ENCODE data around the gene POFUT1.
"Not testable (repeated sequence)": the region's sequence is repeated elsewhere in the genome, so short reads cannot be mapped to it uniquely, and the experiment has no call there.

The POFUT1 gene

GRCh38 chr20:32190616-32191415, 16.9 kb upstream of the POFUT1 start:
- Mint-ChIP-seq H3K36me3 (ENCODE audit: low read depth) (peaks cover 28% of the 10 kb centered on the region), H3K4me1 (peaks cover 14% of the 10 kb centered on the region), H3K27ac (peak overlapping the region; percentile 50 to 86 (median 56))

GRCh38 chr20:32191422-32191821, 16.3 kb upstream of the POFUT1 start:
- Mint-ChIP-seq H3K27ac (peak overlapping the region; percentile 50 to 86 (median 56)), H3K9me3 (no peaks in the 10 kb centered on the region), H3K36me3 (ENCODE audit: low read depth) (peaks cover 32% of the 10 kb centered on the region), H3K4me1 (peaks cover 14% of the 10 kb centered on the region), H3K27me3 (ENCODE audit: low read depth) (no peaks in the 10 kb centered on the region), H3K4me3 (peak overlapping the region; percentile 85 to 87 (median 86))
- TF ChIP-seq CTCF (IDR thresholded peaks at IDR 0.05; ENCODE audit: unreplicated experiment in 3 of 3), result no peak

More at GRCh38 chr20:32190616-32191415, 16.9 kb upstream of the POFUT1 start:
- Mint-ChIP-seq H3K9me3 (no peaks in the 10 kb centered on the region), H3K27me3 (ENCODE audit: low read depth) (no peaks in the 10 kb centered on the region), H3K4me3 (peak overlapping the region; percentile 85 to 87 (median 86))
- TF ChIP-seq CTCF (IDR thresholded peaks at IDR 0.05; ENCODE audit: unreplicated experiment in 3 of 3), result no peak

GRCh38 chr20:32191873-32192272, 15.8 kb upstream of the POFUT1 start:
- no peaks in the 10 kb centered on the region for H3K9me3 Mint-ChIP-seq
- H3K27ac Mint-ChIP-seq, result peak overlapping the region in 2 of 3 experiments; percentile 33 to 37
- H3K27me3 Mint-ChIP-seq (ENCODE audit: low read depth), result no peaks in the 10 kb centered on the region
- H3K36me3 Mint-ChIP-seq (ENCODE audit: low read depth), result peaks cover 33% of the 10 kb centered on the region
- H3K4me3 Mint-ChIP-seq, result peak overlapping the region in 2 of 3 experiments; percentile 61 to 85
- peaks cover 14% of the 10 kb centered on the region for H3K4me1 Mint-ChIP-seq
- no peak for TF ChIP-seq CTCF (IDR thresholded peaks at IDR 0.05; ENCODE audit: unreplicated experiment in 3 of 3)

GRCh38 chr20:32192698-32193097, 15.0 kb upstream of the POFUT1 start:
- Mint-ChIP-seq H3K36me3 (ENCODE audit: low read depth) (peaks cover 41% of the 10 kb centered on the region), H3K27ac (peak overlapping the region in 1 of 3 experiments; percentile 33), H3K4me3 (peak overlapping the region in 2 of 3 experiments; percentile 26 to 29), H3K27me3 (ENCODE audit: low read depth) (no peaks in the 10 kb centered on the region), H3K4me1 (peaks cover 14% of the 10 kb centered on the region), H3K9me3 (no peaks in the 10 kb centered on the region)
- no peak for TF ChIP-seq CTCF (IDR thresholded peaks at IDR 0.05; ENCODE audit: unreplicated experiment in 3 of 3)

GRCh38 chr20:32193336-32193735, 14.3 kb upstream of the POFUT1 start:
- not testable (repeated sequence) for H3K27me3 Mint-ChIP-seq (ENCODE audit: low read depth); H3K9me3 Mint-ChIP-seq; H3K4me3 Mint-ChIP-seq; H3K27ac Mint-ChIP-seq
- H3K36me3 Mint-ChIP-seq (ENCODE audit: low read depth), result peaks cover 44% of the 10 kb centered on the region
- peaks cover 14% of the 10 kb centered on the region for H3K4me1 Mint-ChIP-seq

- H3K27me3 Mint-ChIP-seq (ENCODE audit: low read depth), result no peaks in the 10 kb centered on the region
- no peak overlapping the region for H3K27ac Mint-ChIP-seq
- no peak overlapping the region for H3K4me3 Mint-ChIP-seq
- no peak for TF ChIP-seq CTCF (IDR thresholded peaks at IDR 0.05; ENCODE audit: unreplicated experiment in 3 of 3)
- H3K36me3 Mint-ChIP-seq (ENCODE audit: low read depth), result peaks cover 48% of the 10 kb centered on the region
- no peaks in the 10 kb centered on the region for H3K9me3 Mint-ChIP-seq
- H3K4me1 Mint-ChIP-seq, result peaks cover 9% of the 10 kb centered on the region
Measured at GRCh38 chr20:32193996-32194395, 13.7 kb upstream of the POFUT1 start.
